Measurements from ENCODE around the gene KIAA0232.
"Not testable (repeated sequence)": the region's sequence is repeated elsewhere in the genome, so short reads cannot be mapped to it uniquely, and the experiment has no call there.

GRCh38 chr4:6756345-6756744, 26.2 kb upstream of the KIAA0232 start:
- not testable (repeated sequence) for TF ChIP-seq CTCF (IDR thresholded peaks at IDR 0.05; ENCODE audit: low read depth, low read length); EZH2phosphoT487 (IDR thresholded peaks at IDR 0.05; ENCODE audit: low read depth)

All from OCI-LY3 (cell line).